Endodermal cell (in vitro differentiated cells): ENCODE data around the gene DDX10. TPM values are rescaled to one million over a fixed set of nuclear protein-coding genes. Genes with fewer than 3 reads are reported as not detected.

ENCODE experiments used
- DNase-seq: peaks from one replicate; pipeline ENCODE4 v3.0.0-alpha.2; 2017
- H3K27ac ChIP-seq: 2 replicates; pipeline ENCODE4 v1.5.1; 2013; ENCODE audit warnings: mild to moderate bottlenecking, low read depth, low read length, moderate library complexity
- H3K27me3 ChIP-seq: 2 replicates; pipeline ENCODE4 v1.6.1; 2013; ENCODE audit warnings: mild to moderate bottlenecking, low read length, moderate library complexity; ENCODE audit not compliant: insufficient read depth, control insufficient read depth, poor library complexity, severe bottlenecking
- H3K36me3 ChIP-seq: 2 replicates; pipeline ENCODE4 v1.7.0; 2013; ENCODE audit warnings: mild to moderate bottlenecking, low read length, moderate library complexity; ENCODE audit not compliant: control insufficient read depth, insufficient read depth
- H3K4me1 ChIP-seq: one replicate; pipeline ENCODE4 v1.7.0; 2013; ENCODE audit warnings: low read length; ENCODE audit not compliant: control insufficient read depth, insufficient read depth
- H3K4me3 ChIP-seq: 2 replicates; pipeline ENCODE4 v1.5.1; 2013; ENCODE audit warnings: mild to moderate bottlenecking, low read length, moderate library complexity
- H3K9ac ChIP-seq: 2 replicates; pipeline ENCODE4 v1.6.1; 2013; ENCODE audit warnings: mild to moderate bottlenecking, low read length, moderate library complexity; ENCODE audit not compliant: poor library complexity, severe bottlenecking; ENCODE audit errors: extremely low read depth
- H3K9me3 ChIP-seq: 2 replicates; pipeline ENCODE4 v1.6.1; 2013; ENCODE audit warnings: mild to moderate bottlenecking, low read length, moderate library complexity; ENCODE audit not compliant: control insufficient read depth
- H3K27ac Mint-ChIP-seq: 2 replicates; pipeline ENCODE4 v1.8.0; 2020; ENCODE audit warnings: mixed read lengths
- H3K27me3 Mint-ChIP-seq: 2 replicates; pipeline ENCODE4 v1.8.0; 2021; ENCODE audit warnings: mild to moderate bottlenecking, mixed read lengths; ENCODE audit not compliant: insufficient read depth
- H3K36me3 Mint-ChIP-seq: 2 replicates; pipeline ENCODE4 v1.8.0; 2020; ENCODE audit warnings: low read depth, mixed read lengths
- H3K4me1 Mint-ChIP-seq: 2 replicates; pipeline ENCODE4 v1.8.0; 2020; ENCODE audit warnings: mixed read lengths
- H3K4me3 Mint-ChIP-seq: 2 replicates; pipeline ENCODE4 v1.8.0; 2020; ENCODE audit warnings: mild to moderate bottlenecking, moderate library complexity, mixed read lengths
- H3K9me3 Mint-ChIP-seq: 2 replicates; pipeline ENCODE4 v1.8.0; 2020; ENCODE audit warnings: mild to moderate bottlenecking, mixed read lengths
- CTCF ChIP-seq: fragments of 200-600 bp; sonication (generic); conservative IDR thresholded peaks from 2 replicates; pipeline ENCODE4 v1.5.0; 2021; ENCODE audit warnings: antibody characterized with exemption, mild to moderate bottlenecking
- WGBS, 2 experiments: methylation state at CpG; one replicate each; pipeline versions ENCODE4 v1.1.5 to v1.1.7; 2013; ENCODE audit warnings: missing lambda C conversion rate in 2 of 2, mixed read lengths in 1 of 2; ENCODE audit not compliant: insufficient coverage in 1 of 2, insufficient read length in 1 of 2; 5-methylcytosine and 5-hydroxymethylcytosine counted together
- total RNA-seq, 2 donors: library from RNA; stranded (reverse); fragmentation: NEBNext Ultra II Directional in 1 of 2; extraction: Animal tissue kit (Norgen Biotek cat#: 25700) in 1 of 2; gene quantifications; 2 replicates in 1 of 2; 3 replicates in 1 of 2; pipeline ENCODE4 v1.2.1, GENCODE V29; 2021

DDX10 gene
- total RNA-seq, 2 donors from 2014 or later: 31.1 to 32.7 TPM

- Histone ChIP-seq H3K4me1 (peaks cover 3% of the 10 kb centered on the region), H3K27ac (no peak overlapping the region), H3K27me3 (no peaks in the 10 kb centered on the region), H3K9me3 (no peaks in the 10 kb centered on the region), H3K9ac (no peak overlapping the region), H3K36me3 (peaks cover 4% of the 10 kb centered on the region), H3K4me3 (no peak overlapping the region)
- H3K4me3 Mint-ChIP-seq: no peak overlapping the region
- 100% methylated on average over 1 of the region's 1 CpG; no CpG with 5 or more reads in 1 of the 2 experiments for WGBS, 2 experiments
- H3K27me3 Mint-ChIP-seq: no peaks in the 10 kb centered on the region
- TF ChIP-seq CTCF: no peak
- no peak for DNase-seq
- no peaks in the 10 kb centered on the region for H3K9me3 Mint-ChIP-seq
- H3K36me3 Mint-ChIP-seq: no peaks in the 10 kb centered on the region
- peaks cover 10% of the 10 kb centered on the region for H3K4me1 Mint-ChIP-seq
- no peak overlapping the region for H3K27ac Mint-ChIP-seq
Measured at GRCh38 chr11:108852701-108853100, 187.8 kb downstream of the DDX10 start.

- peaks cover 4% of the 10 kb centered on the region for H3K36me3 ChIP-seq
- Mint-ChIP-seq H3K36me3 (no peaks in the 10 kb centered on the region), H3K27me3 (no peaks in the 10 kb centered on the region), H3K27ac (no peak overlapping the region), H3K4me1 (peaks cover 10% of the 10 kb centered on the region), H3K4me3 (no peak overlapping the region), H3K9me3 (no peaks in the 10 kb centered on the region)
- H3K27ac ChIP-seq: no peak overlapping the region
- DNase-seq: no peak
- WGBS, 2 experiments: 82% methylated on average over 3 of the region's 4 CpGs; no CpG with 5 or more reads in 1 of the 2 experiments
- H3K4me3 ChIP-seq: no peak overlapping the region
- no peak for TF ChIP-seq CTCF
- H3K27me3 ChIP-seq: no peaks in the 10 kb centered on the region
- no peaks in the 10 kb centered on the region for H3K9me3 ChIP-seq
- H3K4me1 ChIP-seq: peaks cover 3% of the 10 kb centered on the region
- H3K9ac ChIP-seq: no peak overlapping the region
Measured at GRCh38 chr11:108853151-108853550, 188.3 kb downstream of the DDX10 start.

GRCh38 chr11:108853864-108854263 is 189.0 kb downstream of the DDX10 start:
- peaks cover 3% of the 10 kb centered on the region for H3K4me1 ChIP-seq
- H3K9ac ChIP-seq: no peak overlapping the region
- Mint-ChIP-seq H3K27me3 (no peaks in the 10 kb centered on the region), H3K27ac (no peak overlapping the region), H3K4me3 (no peak overlapping the region), H3K4me1 (peaks cover 11% of the 10 kb centered on the region), H3K9me3 (no peaks in the 10 kb centered on the region), H3K36me3 (no peaks in the 10 kb centered on the region)
- no peak for TF ChIP-seq CTCF
- no peak overlapping the region for H3K4me3 ChIP-seq
- peak; percentile 58 for DNase-seq
- H3K36me3 ChIP-seq: peaks cover 4% of the 10 kb centered on the region
- no peaks in the 10 kb centered on the region for H3K9me3 ChIP-seq
- WGBS, 2 experiments: 88% methylated on average over 1 of the region's 1 CpG; no CpG with 5 or more reads in 1 of the 2 experiments
- H3K27ac ChIP-seq: no peak overlapping the region
- no peaks in the 10 kb centered on the region for H3K27me3 ChIP-seq
